Measurements from ENCODE around the gene CTPS2. TPM values are rescaled to one million over a fixed set of nuclear protein-coding genes. Genes with fewer than 3 reads are reported as not detected.

Gene CTPS2
- total and polyA plus RNA-seq, 2 donors from 2014 or later = 5.9 to 13.7 TPM

GRCh38 chrX:16754019-16754418 is 41.5 kb upstream of the CTPS2 start:
- TF ChIP-seq, protein P1, sequence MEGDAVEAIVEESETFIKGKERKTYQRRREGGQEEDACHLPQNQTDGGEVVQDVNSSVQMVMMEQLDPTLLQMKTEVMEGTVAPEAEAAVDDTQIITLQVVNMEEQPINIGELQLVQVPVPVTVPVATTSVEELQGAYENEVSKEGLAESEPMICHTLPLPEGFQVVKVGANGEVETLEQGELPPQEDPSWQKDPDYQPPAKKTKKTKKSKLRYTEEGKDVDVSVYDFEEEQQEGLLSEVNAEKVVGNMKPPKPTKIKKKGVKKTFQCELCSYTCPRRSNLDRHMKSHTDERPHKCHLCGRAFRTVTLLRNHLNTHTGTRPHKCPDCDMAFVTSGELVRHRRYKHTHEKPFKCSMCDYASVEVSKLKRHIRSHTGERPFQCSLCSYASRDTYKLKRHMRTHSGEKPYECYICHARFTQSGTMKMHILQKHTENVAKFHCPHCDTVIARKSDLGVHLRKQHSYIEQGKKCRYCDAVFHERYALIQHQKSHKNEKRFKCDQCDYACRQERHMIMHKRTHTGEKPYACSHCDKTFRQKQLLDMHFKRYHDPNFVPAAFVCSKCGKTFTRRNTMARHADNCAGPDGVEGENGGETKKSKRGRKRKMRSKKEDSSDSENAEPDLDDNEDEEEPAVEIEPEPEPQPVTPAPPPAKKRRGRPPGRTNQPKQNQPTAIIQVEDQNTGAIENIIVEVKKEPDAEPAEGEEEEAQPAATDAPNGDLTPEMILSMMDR (IDR thresholded peaks at IDR 0.05; ENCODE audit: borderline replicate concordance, extremely low read depth, insufficient read depth) = no peak
- Histone ChIP-seq H3K4me1 (ENCODE audit: control insufficient read depth in 2 of 3, insufficient read depth in 2 of 3, low read depth in 1 of 3, low read length in 3 of 3) (no peaks in the 10 kb centered on the region), H3K9ac (ENCODE audit: low read length in 3 of 3) (no peak overlapping the region), H3K36me3 (ENCODE audit: control insufficient read depth in 2 of 3, insufficient read depth in 3 of 3, low read length in 3 of 3) (peaks cover 0 to 7% (median 2%) of the 10 kb centered on the region in 3 donors), H3K4me3 (ENCODE audit: low read length in 3 of 3) (no peak overlapping the region), H3K9me3 (ENCODE audit: control insufficient read depth in 2 of 3, insufficient read depth in 1 of 3, low read length in 3 of 3) (no peaks in the 10 kb centered on the region), H3K27ac (ENCODE audit: low read depth in 2 of 2, low read length in 2 of 2) (no peak overlapping the region), H3K27me3 (ENCODE audit: control insufficient read depth, insufficient read depth, low read length) (no peaks in the 10 kb centered on the region)
- no peak for DNase-seq
- FAIRE-seq = no peak
- intact Hi-C loops (cut with DNase I) = no loop called here

DNA sequence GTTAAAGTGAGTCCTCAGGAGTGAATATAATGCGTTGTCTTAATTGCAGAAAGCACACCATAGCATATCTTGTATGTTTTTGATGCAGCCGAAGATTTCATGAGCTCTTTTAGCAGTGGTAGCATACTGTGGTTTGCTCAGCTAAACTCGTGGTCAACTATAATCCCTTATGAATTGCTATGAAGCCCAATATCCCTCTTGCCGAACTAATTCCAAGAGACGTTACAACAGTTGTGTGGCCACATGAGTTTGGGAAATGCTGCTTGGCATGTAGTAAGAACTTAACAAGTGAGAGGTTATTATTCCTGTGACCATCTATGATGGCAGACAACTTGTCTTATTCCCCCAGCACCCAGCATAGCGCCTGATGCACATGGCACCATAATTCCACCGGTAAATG is 37.7 kb upstream of the CTPS2 start:
- Histone ChIP-seq H3K36me3 (ENCODE audit: control insufficient read depth in 2 of 3, insufficient read depth in 3 of 3, low read length in 3 of 3) (peaks cover 0 to 7% (median 2%) of the 10 kb centered on the region in 3 donors), H3K4me3 (ENCODE audit: low read length in 3 of 3) (no peak overlapping the region), H3K9ac (ENCODE audit: low read length in 3 of 3) (no peak overlapping the region), H3K27ac (ENCODE audit: low read depth in 2 of 2, low read length in 2 of 2) (no peak overlapping the region), H3K27me3 (ENCODE audit: control insufficient read depth, insufficient read depth, low read length) (no peaks in the 10 kb centered on the region), H3K9me3 (ENCODE audit: control insufficient read depth in 2 of 3, insufficient read depth in 1 of 3, low read length in 3 of 3) (no peaks in the 10 kb centered on the region), H3K4me1 (ENCODE audit: control insufficient read depth in 2 of 3, insufficient read depth in 2 of 3, low read depth in 1 of 3, low read length in 3 of 3) (no peaks in the 10 kb centered on the region)
- intact Hi-C loops (cut with DNase I) = no loop called here
- TF ChIP-seq, protein P1 (IDR thresholded peaks at IDR 0.05; ENCODE audit: borderline replicate concordance, extremely low read depth, insufficient read depth) = no peak
- FAIRE-seq = no peak
- DNase-seq = no peak

DNA sequence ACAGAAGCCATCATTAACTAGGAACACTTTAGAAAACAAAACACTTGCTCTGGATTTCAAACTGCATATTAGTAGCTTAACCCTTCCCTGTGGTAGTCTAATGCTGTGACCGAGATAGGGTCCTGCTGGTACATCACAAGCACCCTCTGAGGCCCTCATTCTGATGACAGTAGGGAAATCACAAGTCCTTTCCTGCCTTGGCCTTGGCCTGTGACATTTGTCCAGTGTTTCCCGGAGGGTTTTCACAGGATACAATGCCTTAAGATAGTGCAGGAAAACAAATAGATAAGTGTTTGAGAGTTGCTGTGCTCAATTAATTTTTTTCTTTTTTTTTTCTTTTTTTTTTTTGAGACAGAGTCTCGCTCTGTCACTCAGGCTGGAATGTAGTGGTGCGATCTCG is 36.0 kb upstream of the CTPS2 start:
- Histone ChIP-seq H3K9ac (ENCODE audit: low read length in 3 of 3) (no peak overlapping the region), H3K36me3 (ENCODE audit: control insufficient read depth in 2 of 3, insufficient read depth in 3 of 3, low read length in 3 of 3) (peaks cover 4 to 12% (median 6%) of the 10 kb centered on the region in 3 donors), H3K9me3 (ENCODE audit: control insufficient read depth in 2 of 3, insufficient read depth in 1 of 3, low read length in 3 of 3) (no peaks in the 10 kb centered on the region), H3K27ac (ENCODE audit: low read depth in 2 of 2, low read length in 2 of 2) (no peak overlapping the region), H3K27me3 (ENCODE audit: control insufficient read depth, insufficient read depth, low read length) (no peaks in the 10 kb centered on the region), H3K4me3 (ENCODE audit: low read length in 3 of 3) (no peak overlapping the region), H3K4me1 (ENCODE audit: control insufficient read depth in 2 of 3, insufficient read depth in 2 of 3, low read depth in 1 of 3, low read length in 3 of 3) (no peaks in the 10 kb centered on the region)
- intact Hi-C loops (cut with DNase I) = no loop called here
- TF ChIP-seq, protein P1 (IDR thresholded peaks at IDR 0.05; ENCODE audit: borderline replicate concordance, extremely low read depth, insufficient read depth) = no peak
- no peak for DNase-seq
- no peak for FAIRE-seq

DNA sequence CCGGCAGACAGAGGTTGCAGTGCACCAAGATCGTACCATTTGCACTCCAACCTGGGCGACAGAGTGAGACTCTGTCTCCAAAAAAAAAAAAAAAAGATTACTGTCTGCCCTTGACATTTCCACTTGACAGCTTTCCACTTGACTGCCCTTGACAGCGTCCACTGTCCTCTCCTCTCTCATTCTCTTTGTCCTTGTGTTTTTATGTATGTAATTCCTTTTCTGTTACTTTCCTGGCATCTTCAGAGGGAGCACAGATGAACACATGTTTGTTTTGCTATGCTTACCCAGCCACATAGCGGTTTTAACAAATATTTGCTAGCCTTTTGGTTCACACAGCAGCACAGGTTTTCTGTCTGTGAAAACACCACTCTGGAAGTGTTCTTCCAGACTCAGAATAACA is 33.2 kb upstream of the CTPS2 start:
- Histone ChIP-seq H3K4me3 (ENCODE audit: low read length in 3 of 3) (no peak overlapping the region), H3K27me3 (ENCODE audit: control insufficient read depth, insufficient read depth, low read length) (no peaks in the 10 kb centered on the region), H3K36me3 (ENCODE audit: control insufficient read depth in 2 of 3, insufficient read depth in 3 of 3, low read length in 3 of 3) (peaks cover 4 to 12% (median 6%) of the 10 kb centered on the region in 3 donors), H3K27ac (ENCODE audit: low read depth in 2 of 2, low read length in 2 of 2) (no peak overlapping the region), H3K4me1 (ENCODE audit: control insufficient read depth in 2 of 3, insufficient read depth in 2 of 3, low read depth in 1 of 3, low read length in 3 of 3) (no peaks in the 10 kb centered on the region), H3K9ac (ENCODE audit: low read length in 3 of 3) (no peak overlapping the region), H3K9me3 (ENCODE audit: control insufficient read depth in 2 of 3, insufficient read depth in 1 of 3, low read length in 3 of 3) (no peaks in the 10 kb centered on the region)
- FAIRE-seq = no peak
- no peak for DNase-seq
- TF ChIP-seq, protein P1 (IDR thresholded peaks at IDR 0.05; ENCODE audit: borderline replicate concordance, extremely low read depth, insufficient read depth) = no peak
- intact Hi-C loops (cut with DNase I) = no loop called here

Measured in kidney (tissue), 14 donors.